ENCODE measurements around the gene LEO1.
A peak's percentile ranks its signal among the peaks of the same experiment; 100 is the strongest.

The LEO1 gene

GRCh38 chr15:51917493-51917892 is 54.1 kb downstream of the LEO1 start:
- DNase-seq (ENCODE audit: extremely low read depth, low read depth): no peak
- H3K4me3 ChIP-seq (replicated peaks; ENCODE audit: low read depth, low read length): no peak overlapping the region
- peak; percentile 56 for TF ChIP-seq CTCF (IDR thresholded peaks at IDR 0.05; ENCODE audit: low read depth, low read length, missing control alignments)

GRCh38 chr15:51912528-51912927 is 59.0 kb downstream of the LEO1 start:
- no peak for DNase-seq (ENCODE audit: extremely low read depth, low read depth)
- H3K4me3 ChIP-seq (replicated peaks; ENCODE audit: low read depth, low read length): no peak overlapping the region
- TF ChIP-seq CTCF (IDR thresholded peaks at IDR 0.05; ENCODE audit: low read depth, low read length, missing control alignments): no peak

- DNase-seq (ENCODE audit: extremely low read depth, low read depth): no peak
- H3K4me3 ChIP-seq (replicated peaks; ENCODE audit: low read depth, low read length): no peak overlapping the region
- TF ChIP-seq CTCF (IDR thresholded peaks at IDR 0.05; ENCODE audit: low read depth, low read length, missing control alignments): no peak
Measured at GRCh38 chr15:51909584-51909983, 62.0 kb downstream of the LEO1 start.

- DNase-seq (ENCODE audit: extremely low read depth, low read depth): no peak
- TF ChIP-seq CTCF (IDR thresholded peaks at IDR 0.05; ENCODE audit: low read depth, low read length, missing control alignments): no peak
- no peak overlapping the region for H3K4me3 ChIP-seq (replicated peaks; ENCODE audit: low read depth, low read length)
Measured at GRCh38 chr15:51908316-51908715, 63.3 kb downstream of the LEO1 start.

GRCh38 chr15:51907136-51907862 is 64.3 kb downstream of the LEO1 start:
- H3K4me3 ChIP-seq (replicated peaks; ENCODE audit: low read depth, low read length): no peak overlapping the region
- no peak for DNase-seq (ENCODE audit: extremely low read depth, low read depth)
- TF ChIP-seq CTCF (IDR thresholded peaks at IDR 0.05; ENCODE audit: low read depth, low read length, missing control alignments): no peak

- no peak for DNase-seq (ENCODE audit: extremely low read depth, low read depth)
- H3K4me3 ChIP-seq (replicated peaks; ENCODE audit: low read depth, low read length): no peak overlapping the region
- no peak for TF ChIP-seq CTCF (IDR thresholded peaks at IDR 0.05; ENCODE audit: low read depth, low read length, missing control alignments)
Measured at GRCh38 chr15:51904931-51905330, 66.6 kb downstream of the LEO1 start.

GRCh38 chr15:51904421-51904820 is 67.2 kb downstream of the LEO1 start:
- TF ChIP-seq CTCF (IDR thresholded peaks at IDR 0.05; ENCODE audit: low read depth, low read length, missing control alignments): no peak
- H3K4me3 ChIP-seq (replicated peaks; ENCODE audit: low read depth, low read length): no peak overlapping the region
- no peak for DNase-seq (ENCODE audit: extremely low read depth, low read depth)

Data from HFF-Myc (cell line).